Measurements from ENCODE around the gene LINGO3. TPM values are rescaled to one million over a fixed set of nuclear protein-coding genes. Genes with fewer than 3 reads are reported as not detected.

Gene LINGO3
- total RNA-seq, 1 experiment from 2014 or later = not detected

GRCh38 chr19:2330255-2330631, 22.3 kb upstream of the LINGO3 start:
- DNase-seq (ENCODE audit: low read depth) = no peak
- in situ Hi-C loops (cut with HindIII; ENCODE audit: low pct_unique_long_range_greater_than_20kb, low sequenced_read_pairs) = no loop called here

GRCh38 chr19:2329501-2329916, 21.6 kb upstream of the LINGO3 start:
- in situ Hi-C loops (cut with HindIII; ENCODE audit: low pct_unique_long_range_greater_than_20kb, low sequenced_read_pairs) = no loop called here

GRCh38 chr19:2329149-2329478, 21.2 kb upstream of the LINGO3 start:
- in situ Hi-C loops (cut with HindIII; ENCODE audit: low pct_unique_long_range_greater_than_20kb, low sequenced_read_pairs) = no loop called here
- DNase-seq (ENCODE audit: low read depth) = no peak

More at GRCh38 chr19:2329501-2329916, 21.6 kb upstream of the LINGO3 start:
- no peak for DNase-seq (ENCODE audit: low read depth)

- peak; percentile 66 for DNase-seq (ENCODE audit: low read depth)
- in situ Hi-C loops (cut with HindIII; ENCODE audit: low pct_unique_long_range_greater_than_20kb, low sequenced_read_pairs) = no loop called here
These were observed 20.6 kb upstream of the LINGO3 start, which contains the start of the genes LSM7 and SPPL2B for GRCh38 chr19:2328401-2329148. Gene LSM7, minus strand, starts transcription at chr19:2328586. Its CDS starts 20 bp downstream, at chr19:2328566. Gene SPPL2B, plus strand, starts transcription at chr19:2328684. Its CDS starts 26 bp downstream, at chr19:2328710.

- in situ Hi-C loops (cut with HindIII; ENCODE audit: low pct_unique_long_range_greater_than_20kb, low sequenced_read_pairs) = no loop called here
- DNase-seq (ENCODE audit: low read depth) = peak; percentile 67
These were observed 19.9 kb upstream of the LINGO3 start for GRCh38 chr19:2327773-2328400.

- in situ Hi-C loops (cut with HindIII; ENCODE audit: low pct_unique_long_range_greater_than_20kb, low sequenced_read_pairs) = no loop called here
These were observed 18.9 kb upstream of the LINGO3 start for GRCh38 chr19:2326699-2327360.

GRCh38 chr19:2325281-2326046, 17.5 kb upstream of the LINGO3 start:
- in situ Hi-C loops (cut with HindIII; ENCODE audit: low pct_unique_long_range_greater_than_20kb, low sequenced_read_pairs) = no loop called here
- no peak for DNase-seq (ENCODE audit: low read depth)

More at GRCh38 chr19:2326699-2327360, 18.9 kb upstream of the LINGO3 start:
- DNase-seq (ENCODE audit: low read depth) = no peak

- in situ Hi-C loops (cut with HindIII; ENCODE audit: low pct_unique_long_range_greater_than_20kb, low sequenced_read_pairs) = no loop called here
These were observed 16.4 kb upstream of the LINGO3 start for GRCh38 chr19:2324220-2324948.

GRCh38 chr19:2323707-2324106, 15.8 kb upstream of the LINGO3 start:
- in situ Hi-C loops (cut with HindIII; ENCODE audit: low pct_unique_long_range_greater_than_20kb, low sequenced_read_pairs) = no loop called here
- DNase-seq (ENCODE audit: low read depth) = no peak

More at GRCh38 chr19:2324220-2324948, 16.4 kb upstream of the LINGO3 start:
- no peak for DNase-seq (ENCODE audit: low read depth)

GRCh38 chr19:2321565-2322283, 13.8 kb upstream of the LINGO3 start:
- DNase-seq (ENCODE audit: low read depth) = no peak
- in situ Hi-C loops (cut with HindIII; ENCODE audit: low pct_unique_long_range_greater_than_20kb, low sequenced_read_pairs) = no loop called here

GRCh38 chr19:2320939-2321338, 13.0 kb upstream of the LINGO3 start:
- in situ Hi-C loops (cut with HindIII; ENCODE audit: low pct_unique_long_range_greater_than_20kb, low sequenced_read_pairs) = no loop called here
- no peak for DNase-seq (ENCODE audit: low read depth)

GRCh38 chr19:2320049-2320448, 12.1 kb upstream of the LINGO3 start:
- in situ Hi-C loops (cut with HindIII; ENCODE audit: low pct_unique_long_range_greater_than_20kb, low sequenced_read_pairs) = no loop called here
- DNase-seq (ENCODE audit: low read depth) = no peak

- in situ Hi-C loops (cut with HindIII; ENCODE audit: low pct_unique_long_range_greater_than_20kb, low sequenced_read_pairs) = no loop called here
- DNase-seq (ENCODE audit: low read depth) = no peak
These were observed 11.6 kb upstream of the LINGO3 start for GRCh38 chr19:2319551-2319950.

- no peak for DNase-seq (ENCODE audit: low read depth)
- in situ Hi-C loops (cut with HindIII; ENCODE audit: low pct_unique_long_range_greater_than_20kb, low sequenced_read_pairs) = no loop called here
These were observed 11.0 kb upstream of the LINGO3 start for GRCh38 chr19:2318923-2319322.

- no peak for DNase-seq (ENCODE audit: low read depth)
- in situ Hi-C loops (cut with HindIII; ENCODE audit: low pct_unique_long_range_greater_than_20kb, low sequenced_read_pairs) = no loop called here
These were observed 9.8 kb upstream of the LINGO3 start for GRCh38 chr19:2317756-2318155.

- in situ Hi-C loops (cut with HindIII; ENCODE audit: low pct_unique_long_range_greater_than_20kb, low sequenced_read_pairs) = no loop called here
These were observed 9.3 kb upstream of the LINGO3 start for GRCh38 chr19:2317300-2317699.

GRCh38 chr19:2315818-2316353, 7.9 kb upstream of the LINGO3 start:
- in situ Hi-C loops (cut with HindIII; ENCODE audit: low pct_unique_long_range_greater_than_20kb, low sequenced_read_pairs) = no loop called here

More at GRCh38 chr19:2317300-2317699, 9.3 kb upstream of the LINGO3 start:
- no peak for DNase-seq (ENCODE audit: low read depth)

More at GRCh38 chr19:2315818-2316353, 7.9 kb upstream of the LINGO3 start:
- no peak for DNase-seq (ENCODE audit: low read depth)
